SK-N-SH (cell line): ENCODE results near the gene ZNF620. TPM values are rescaled to one million over a fixed set of nuclear protein-coding genes. Genes with fewer than 3 reads are reported as not detected.

Source experiments
- CTCF ChIA-PET: fragments of 300-600, 350-600 bp; formaldehyde crosslinking; extraction: SDS; loops from one replicate; lab custom pipeline; 2021; lab: Yijun Ruan, JAX
- POLR2A ChIA-PET: fragments of 350-600 bp; sonication (Branson Sonifier 250); formaldehyde crosslinking; extraction: SDS; loops from one replicate; lab custom pipeline; 2020; ENCODE audit warnings: antibody characterized with exemption, inconsistent platforms; lab: Yijun Ruan, JAX
- DNase-seq: peaks from one replicate; pipeline ENCODE4 v3.0.0; 2012
- H2AFZ ChIP-seq: fragments of 200-600 bp; sonication (generic); 2 replicates; pipeline ENCODE4 v1.8.1; 2016; ENCODE audit warnings: antibody characterized with exemption, mild to moderate bottlenecking, low read depth
- H3F3A ChIP-seq: fragments of 200-600 bp; sonication (generic); replicated peaks from 2 replicates; pipeline ENCODE3; 2016; ENCODE audit warnings: antibody characterized with exemption, mild to moderate bottlenecking; ENCODE audit not compliant: insufficient read depth
- H3K27ac ChIP-seq, 2 experiments: fragments of 200-500 bp in 1 of 2; fragments of 200-600 bp in 1 of 2; sonication (Bioruptor generic) in 1 of 2; sonication (generic), shearing (Covaris generic) in 1 of 2; 2 replicates each; pipeline versions ENCODE4 v1.5.1 to v1.6.1; 2014 to 2016; ENCODE audit warnings: low read depth in 2 of 2, inconsistent platforms in 1 of 2, low read length in 1 of 2, mild to moderate bottlenecking in 1 of 2, mixed read lengths in 1 of 2
- H3K27me3 ChIP-seq: fragments of 200-600 bp; sonication (generic), shearing (Covaris generic); 2 replicates; pipeline ENCODE4 v1.6.1; 2016; ENCODE audit warnings: mixed run types; ENCODE audit not compliant: insufficient read depth
- H3K36me3 ChIP-seq, 2 experiments: fragments of 200-500 bp in 1 of 2; fragments of 200-600 bp in 1 of 2; sonication (Bioruptor generic) in 1 of 2; sonication (generic) in 1 of 2; replicated peaks in 1 of 2; 2 replicates each; pipeline versions ENCODE3 to v1.5.1; 2014 to 2016; ENCODE audit warnings: low read length in 1 of 2, mild to moderate bottlenecking in 1 of 2; ENCODE audit not compliant: insufficient read depth in 2 of 2, control insufficient read depth in 1 of 2
- H3K4me1 ChIP-seq, 2 experiments: fragments of 200-500 bp in 1 of 2; fragments of 200-600 bp in 1 of 2; sonication (Bioruptor generic) in 1 of 2; sonication (generic), shearing (Covaris generic) in 1 of 2; 2 replicates each; pipeline versions ENCODE4 v1.5.1 to v1.6.1; 2014 to 2016; ENCODE audit warnings: low read depth in 1 of 2, low read length in 1 of 2, mixed run types in 1 of 2; ENCODE audit not compliant: insufficient read depth in 2 of 2, control insufficient read depth in 1 of 2
- H3K4me2 ChIP-seq: fragments of 200-600 bp; sonication (generic), shearing (Covaris generic); 2 replicates; pipeline ENCODE4 v1.6.1; 2017; ENCODE audit warnings: mixed run types
- H3K4me3 ChIP-seq, 2 experiments: fragments of 200-500 bp in 1 of 2; fragments of 200-600 bp in 1 of 2; sonication (Bioruptor generic) in 1 of 2; sonication (generic), shearing (Covaris generic) in 1 of 2; 2 replicates each; pipeline versions ENCODE4 v1.5.1 to v1.8.1; 2014 to 2016; ENCODE audit warnings: low read depth in 2 of 2, inconsistent platforms in 1 of 2, low read length in 1 of 2, mild to moderate bottlenecking in 1 of 2, mixed read lengths in 1 of 2, moderate library complexity in 1 of 2
- H3K79me2 ChIP-seq: fragments of 200-600 bp; sonication (generic); 2 replicates; pipeline ENCODE4 v1.8.1; 2017; ENCODE audit warnings: mild to moderate bottlenecking; ENCODE audit not compliant: insufficient read depth
- H3K9ac ChIP-seq: fragments of 200-600 bp; sonication (generic); 2 replicates; pipeline ENCODE4 v1.6.1; 2017; ENCODE audit warnings: mixed run types
- H3K9me2 ChIP-seq: fragments of 200-600 bp; sonication (generic); 2 replicates; pipeline ENCODE4 v1.6.1; 2017; ENCODE audit warnings: mixed run types
- H3K9me3 ChIP-seq: fragments of 200-600 bp; sonication (generic); 2 replicates; pipeline ENCODE4 v1.6.1; 2017; ENCODE audit warnings: mixed run types, mild to moderate bottlenecking, moderate library complexity
- H4K20me1 ChIP-seq: fragments of 200-600 bp; sonication (generic); 2 replicates; pipeline ENCODE4 v1.6.1; 2017; ENCODE audit warnings: mild to moderate bottlenecking, mixed run types; ENCODE audit not compliant: insufficient read depth
- CHD2 ChIP-seq: fragments of 150-350 bp; IDR thresholded peaks from 2 replicates; pipeline ENCODE4 v1.6.1; 2018; ENCODE audit warnings: low read length; ENCODE audit not compliant: partially characterized antibody
- ELF1 ChIP-seq: IDR thresholded peaks from 2 replicates; pipeline ENCODE4 v1.4.0; 2012
- EP300 ChIP-seq, 2 experiments: IDR thresholded peaks; 2 replicates each; pipeline versions ENCODE4 v1.4.0 to v1.6.1; 2012; ENCODE audit warnings: borderline replicate concordance in 1 of 2, low read depth in 1 of 2, low read length in 1 of 2
- EZH2phosphoT487 ChIP-seq: fragments of 200-600 bp; sonication (generic); IDR thresholded peaks from 2 replicates; pipeline ENCODE4 v1.6.1; 2017; ENCODE audit warnings: low read depth, mixed run types, mild to moderate bottlenecking, antibody characterized with exemption, moderate library complexity, borderline replicate concordance
- FOSL2 ChIP-seq: IDR thresholded peaks from 2 replicates; pipeline ENCODE4 v1.4.0; 2012; ENCODE audit warnings: low read depth, mild to moderate bottlenecking, moderate library complexity, borderline replicate concordance
- FOXJ3 ChIP-seq: sonication (generic); formaldehyde crosslinking; IDR thresholded peaks from 2 replicates; pipeline ENCODE4 v1.5.1; 2020; ENCODE audit warnings: mild to moderate bottlenecking, missing genetic modification reagents
- FOXM1 ChIP-seq: IDR thresholded peaks from 2 replicates; pipeline ENCODE4 v1.4.0; 2012; ENCODE audit warnings: low read depth, mild to moderate bottlenecking
- NFIC ChIP-seq: IDR thresholded peaks from 2 replicates; pipeline ENCODE4 v1.4.0; 2012; ENCODE audit warnings: borderline replicate concordance
- PBX3 ChIP-seq: IDR thresholded peaks from 2 replicates; pipeline ENCODE4; 2012
- REST ChIP-seq: IDR thresholded peaks from 2 replicates; pipeline ENCODE4 v1.6.1; 2012; ENCODE audit warnings: mild to moderate bottlenecking, low read depth, low read length, moderate library complexity
- RXRA ChIP-seq: IDR thresholded peaks from 2 replicates; pipeline ENCODE4 v1.4.0; 2012; ENCODE audit warnings: low read depth, mild to moderate bottlenecking, borderline replicate concordance
- SMC3 ChIP-seq: IDR thresholded peaks from 2 replicates; pipeline ENCODE4 v1.6.1; 2012; ENCODE audit warnings: low read depth, low read length, improper control_type of control experiment
- TAF1 ChIP-seq: IDR thresholded peaks from 2 replicates; pipeline ENCODE4 v1.6.1; 2012; ENCODE audit warnings: low read depth, mild to moderate bottlenecking, low read length, moderate library complexity, borderline replicate concordance
- TCF12 ChIP-seq: IDR thresholded peaks from 2 replicates; pipeline ENCODE4 v1.4.0; 2012
- TEAD4 ChIP-seq: IDR thresholded peaks from 2 replicates; pipeline ENCODE4 v1.4.0; 2012; ENCODE audit warnings: mild to moderate bottlenecking, borderline replicate concordance; ENCODE audit not compliant: insufficient read depth
- USF1 ChIP-seq: IDR thresholded peaks from 2 replicates; pipeline ENCODE4 v1.4.0; 2012; ENCODE audit warnings: low read depth, borderline replicate concordance
- USF2 ChIP-seq: fragments of 150-350 bp; IDR thresholded peaks from 2 replicates; pipeline ENCODE4 v1.6.1; 2017; ENCODE audit warnings: antibody characterized with exemption, low read length, low read depth, borderline replicate concordance
- YY1 ChIP-seq: IDR thresholded peaks from 2 replicates; pipeline ENCODE4 v1.4.0; 2012; ENCODE audit warnings: low read depth, mild to moderate bottlenecking
- whole genome bisulfite sequencing: methylation state at CpG from one replicate; pipeline ENCODE4 v1.1.6; 2017; ENCODE audit warnings: low lambda C conversion rate; 5-methylcytosine and 5-hydroxymethylcytosine counted together
- polyA plus RNA-seq, 3 experiments: library from polyadenylated mRNA; depleted of rRNA; stranded (reverse); fragments of >200 nt; gene quantifications; 2 replicates each; pipeline ENCODE4 v1.2.3, GENCODE V29; 2012

ZNF620 gene
- polyA plus RNA-seq, 1 of the 3 experiments (the other 2 are of a cell fraction): 2.0 TPM

- POLR2A ChIA-PET: no interaction called here
- peaks cover 49 to 64% of the 10 kb centered on the region in 2 experiments for H3K36me3 ChIP-seq
- no peak overlapping the region for H3K27ac ChIP-seq
- H4K20me1 ChIP-seq: no peaks in the 10 kb centered on the region
- CTCF ChIA-PET: no interaction called here
- no peaks in the 10 kb centered on the region for H3K27me3 ChIP-seq
- no peaks in the 10 kb centered on the region for H3F3A ChIP-seq
- no peak overlapping the region for H3K9ac ChIP-seq
- DNase-seq: no peak
- H3K9me3 ChIP-seq: no peaks in the 10 kb centered on the region
- H3K9me2 ChIP-seq: no peaks in the 10 kb centered on the region
- H3K4me2 ChIP-seq: no peak overlapping the region
- H3K4me3 ChIP-seq: no peak overlapping the region
- peaks cover 0 to 7% of the 10 kb centered on the region in 2 experiments; a peak in 1 of 4 replicates for H3K4me1 ChIP-seq
- H3K79me2 ChIP-seq: peaks cover 38% of the 10 kb centered on the region
- WGBS: 98% methylated on average over 3 of the region's 3 CpGs
- H2AFZ ChIP-seq: no peak overlapping the region
- TF ChIP-seq YY1 (no peak), EP300 (IDR thresholded peaks at IDR 0.05; ENCODE audit: borderline replicate concordance in 1 of 2, low read depth in 1 of 2, low read length in 1 of 2) (no peak), TEAD4 (no peak), ELF1 (no peak), NFIC (no peak), FOXM1 (no peak), EZH2phosphoT487 (no peak), SMC3 (no peak), TAF1 (no peak), USF2 (no peak), RXRA (no peak), CHD2 (no peak), PBX3 (no peak), FOXJ3 (CRISPR knock-in tag) (no peak), USF1 (no peak), REST (no peak), FOSL2 (no peak), TCF12 (no peak)
Observed at GRCh38 chr3:40528426-40528825, 22.6 kb downstream of the ZNF620 start.
